Measurements from ENCODE around the gene STK17A.

GRCh38 chr7:43588477-43589132 is 5.7 kb downstream of the STK17A start:
- TF ChIP-seq CTCF (IDR thresholded peaks at IDR 0.05; ENCODE audit: poor library complexity, severe bottlenecking): no peak
- no peak for TF ChIP-seq EZH2 (IDR thresholded peaks at IDR 0.05; ENCODE audit: borderline replicate concordance, insufficient read depth, low read length, poor library complexity, severe bottlenecking)
- no peak for TF ChIP-seq EP300 (conservative IDR thresholded peaks at IDR 0.05; ENCODE audit: poor library complexity, severe bottlenecking)
- TF ChIP-seq POLR2AphosphoS5 (IDR thresholded peaks at IDR 0.05): no peak
- no peak for TF ChIP-seq TAF1 (IDR thresholded peaks at IDR 0.05; ENCODE audit: low read depth)
- TF ChIP-seq RAD21 (conservative IDR thresholded peaks at IDR 0.05): no peak
- no peak for TF ChIP-seq SMC3 (conservative IDR thresholded peaks at IDR 0.05; ENCODE audit: poor library complexity)
